Ramos (cell line): ENCODE results near the gene AHCYL2.
"Not testable (repeated sequence)": the region's sequence is repeated elsewhere in the genome, so short reads cannot be mapped to it uniquely, and the experiment has no call there.

Experiments used
- in situ Hi-C: fragments of 300-500 bp; cut with MboI; formaldehyde crosslinking; loops from one replicate; pipeline ENCODE4 v1.14.3; 2022; ENCODE audit warnings: low sequenced_read_pairs; ENCODE audit not compliant: unreplicated experiment

Gene AHCYL2

GRCh38 chr7:129466796-129467195 lies 242.0 kb downstream of the AHCYL2 start:
- in situ Hi-C loops, result loop anchor here (5.0 kb wide), 1 partner anchor 94 kb away; no protein-coding TSS in a partner anchor

GRCh38 chr7:129468087-129468486 lies 243.3 kb downstream of the AHCYL2 start:
- in situ Hi-C loops, result loop anchor here (5.0 kb wide), 1 partner anchor 96 kb away; no protein-coding TSS in a partner anchor

GRCh38 chr7:129468547-129468946 lies 243.7 kb downstream of the AHCYL2 start:
- in situ Hi-C loops, result loop anchor here (5.0 kb wide), 1 partner anchor 96 kb away; no protein-coding TSS in a partner anchor

GRCh38 chr7:129469930-129470329 lies 245.1 kb downstream of the AHCYL2 start:
- in situ Hi-C loops, result loop anchor here (5.0 kb wide), 1 partner anchor 98 kb away; no protein-coding TSS in a partner anchor

GRCh38 chr7:129470411-129470810 lies 245.6 kb downstream of the AHCYL2 start:
- in situ Hi-C loops, result no loop called here

GRCh38 chr7:129471402-129471827 lies 246.6 kb downstream of the AHCYL2 start:
- in situ Hi-C loops, result no loop called here

- in situ Hi-C loops, result not testable (repeated sequence)
These were observed 251.1 kb downstream of the AHCYL2 start for GRCh38 chr7:129475931-129476330.

GRCh38 chr7:129476398-129476797 lies 251.6 kb downstream of the AHCYL2 start:
- in situ Hi-C loops, result not testable (repeated sequence)
